HG03354 (cell line): ENCODE measurements around the gene DTNA.

ENCODE experiments used
- ATAC-seq: cut with Tn5 transposase; IDR thresholded peaks from one replicate; pipeline ENCODE4 v1.9.1; 2021; ENCODE audit warnings: mild to moderate bottlenecking; ENCODE audit not compliant: unreplicated experiment, poor library complexity, severe bottlenecking

The DTNA gene

DNA sequence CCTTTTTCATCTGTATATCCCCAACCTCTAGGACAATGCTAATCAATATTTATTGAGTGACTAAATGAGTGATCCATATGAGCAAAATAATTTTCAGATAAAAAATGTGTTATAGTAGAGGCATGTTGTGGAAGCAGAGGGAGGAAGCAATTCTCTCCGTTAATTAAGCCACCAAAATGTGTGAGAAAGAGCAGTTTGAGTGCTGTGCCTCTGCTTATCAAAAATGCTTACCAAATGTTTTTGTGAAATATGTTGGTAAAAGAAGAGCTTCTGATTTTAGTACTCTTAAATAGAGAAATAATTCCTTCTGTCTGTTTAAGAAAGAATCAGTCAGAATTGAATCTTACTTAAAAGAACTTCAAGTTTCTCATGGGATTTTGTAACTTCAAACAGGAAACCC, 90.3 kb downstream of the DTNA start:
- ATAC-seq: no peak

DNA sequence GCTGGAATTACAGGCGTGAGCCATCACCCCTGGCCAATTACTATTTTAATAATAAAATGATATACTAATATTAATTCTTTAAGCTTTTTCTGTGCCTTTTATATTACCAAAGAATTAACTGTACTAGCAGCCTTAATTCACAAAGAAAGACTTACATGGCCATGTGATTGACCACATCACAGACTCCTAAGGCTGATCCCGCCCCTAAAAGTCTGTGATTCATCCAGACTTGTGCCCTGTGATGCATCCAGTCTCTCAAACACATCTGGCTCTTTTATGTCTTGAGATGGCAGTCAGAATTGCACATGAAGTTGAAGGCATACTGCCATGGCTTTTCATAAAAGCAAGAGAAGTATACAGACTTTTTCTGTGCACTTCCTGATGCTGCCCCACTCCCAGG, 91.7 kb downstream of the DTNA start:
- ATAC-seq: no peak

GRCh38 chr18:34802959-34803358, 92.9 kb downstream of the DTNA start:
- ATAC-seq: no peak

DNA sequence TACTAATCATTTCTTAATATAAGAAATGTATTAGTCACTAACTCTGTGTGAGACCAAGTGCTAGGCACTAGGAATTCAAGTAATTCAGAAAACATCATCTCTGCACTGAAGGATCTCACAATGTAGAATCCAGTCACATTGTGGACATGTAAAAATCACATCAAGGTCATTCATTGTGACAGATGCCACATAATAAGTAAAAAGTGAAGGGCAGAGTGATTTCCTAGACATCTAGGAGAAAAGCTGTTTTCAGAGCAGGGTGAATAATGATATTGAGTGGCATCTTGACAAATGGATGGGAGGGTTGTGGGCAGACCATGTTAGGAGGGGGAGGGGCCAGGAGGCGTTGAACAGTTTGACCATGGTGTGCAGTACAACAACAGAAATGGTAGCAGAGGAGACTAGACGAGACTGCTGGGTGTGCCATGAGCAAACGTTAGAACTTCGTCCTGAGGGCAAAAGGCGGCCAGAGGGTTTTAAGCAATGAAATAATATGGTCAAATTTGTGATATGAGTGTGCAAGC, 93.8 kb downstream of the DTNA start:
- no peak for ATAC-seq

- ATAC-seq: no peak
Observed at GRCh38 chr18:34805103-34805877, 95.2 kb downstream of the DTNA start.

- ATAC-seq: no peak
Observed at GRCh38 chr18:34805878-34806351, 95.8 kb downstream of the DTNA start.

DNA sequence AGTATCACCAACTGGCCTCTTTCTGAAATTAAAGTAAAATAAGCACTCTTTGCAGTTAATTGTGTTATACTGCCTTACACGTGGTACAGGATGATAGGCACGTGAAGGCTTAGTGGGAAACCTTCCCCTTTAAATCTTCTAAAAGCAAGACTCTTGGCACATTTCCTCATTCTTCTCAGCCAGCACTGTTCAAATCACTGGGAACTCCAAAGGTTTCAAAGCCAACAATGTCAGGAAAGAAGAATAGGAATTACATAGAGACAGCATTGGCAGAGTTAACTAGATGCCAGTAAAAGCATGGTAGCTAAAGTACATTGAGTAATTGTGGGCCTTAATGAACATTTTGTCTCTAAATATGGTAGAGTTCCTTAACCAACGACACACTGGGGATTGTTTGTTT, 96.4 kb downstream of the DTNA start:
- no peak for ATAC-seq

- no peak for ATAC-seq
Observed at GRCh38 chr18:34807106-34807796, 97.2 kb downstream of the DTNA start.

GRCh38 chr18:34808389-34808788, 98.3 kb downstream of the DTNA start:
- ATAC-seq: no peak

DNA sequence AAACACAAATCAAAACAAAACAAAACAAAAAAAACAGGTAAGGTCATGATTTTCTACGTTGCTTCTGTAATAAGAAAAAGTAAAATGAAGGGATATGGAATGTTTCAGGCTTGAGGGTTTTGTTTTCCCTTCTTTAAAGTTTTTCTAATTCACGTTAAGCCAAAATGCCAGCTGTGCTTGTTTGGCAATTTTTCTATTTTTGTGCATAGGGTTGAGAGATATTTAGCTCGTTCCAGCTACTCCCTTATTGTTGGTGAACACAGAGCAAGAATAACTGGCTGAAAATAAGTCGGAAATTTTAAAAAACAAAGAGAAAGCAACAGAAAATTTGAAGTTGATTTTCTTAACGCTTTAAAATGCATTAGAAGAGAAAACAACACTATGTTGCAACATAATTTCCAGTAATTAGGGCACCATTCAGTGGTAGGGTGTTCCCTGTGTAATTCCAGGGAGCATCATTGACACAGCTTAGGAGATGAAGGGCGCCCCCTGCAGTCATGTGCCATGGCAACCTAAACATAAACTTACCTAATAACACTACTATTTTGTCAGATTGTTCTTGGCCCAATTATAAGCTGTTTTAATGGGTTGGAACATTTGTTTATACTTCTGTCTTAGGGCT, 99.5 kb downstream of the DTNA start:
- no peak for ATAC-seq

DNA sequence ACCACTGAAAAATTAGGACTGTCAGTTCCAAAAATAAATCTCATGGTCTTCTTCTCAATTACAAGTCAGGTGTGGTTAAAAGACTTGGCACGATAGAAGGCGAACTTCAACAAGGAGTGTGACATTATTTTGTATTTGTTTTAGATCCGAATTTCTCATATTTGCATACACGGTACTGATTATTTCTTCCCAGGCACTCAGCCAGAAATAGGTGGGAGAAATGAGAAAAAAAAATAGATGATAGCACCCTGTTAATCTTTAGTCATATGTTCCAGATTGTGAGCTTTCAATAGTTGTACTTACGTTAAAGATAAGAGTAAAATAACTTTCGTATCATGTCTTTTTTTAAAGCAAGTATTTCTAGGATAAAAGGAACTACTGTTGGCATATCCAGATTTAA, 106.1 kb downstream of the DTNA start:
- ATAC-seq: no peak

GRCh38 chr18:34817636-34818035, 107.5 kb downstream of the DTNA start:
- no peak for ATAC-seq

GRCh38 chr18:34818064-34818463, 108.0 kb downstream of the DTNA start:
- no peak for ATAC-seq

DNA sequence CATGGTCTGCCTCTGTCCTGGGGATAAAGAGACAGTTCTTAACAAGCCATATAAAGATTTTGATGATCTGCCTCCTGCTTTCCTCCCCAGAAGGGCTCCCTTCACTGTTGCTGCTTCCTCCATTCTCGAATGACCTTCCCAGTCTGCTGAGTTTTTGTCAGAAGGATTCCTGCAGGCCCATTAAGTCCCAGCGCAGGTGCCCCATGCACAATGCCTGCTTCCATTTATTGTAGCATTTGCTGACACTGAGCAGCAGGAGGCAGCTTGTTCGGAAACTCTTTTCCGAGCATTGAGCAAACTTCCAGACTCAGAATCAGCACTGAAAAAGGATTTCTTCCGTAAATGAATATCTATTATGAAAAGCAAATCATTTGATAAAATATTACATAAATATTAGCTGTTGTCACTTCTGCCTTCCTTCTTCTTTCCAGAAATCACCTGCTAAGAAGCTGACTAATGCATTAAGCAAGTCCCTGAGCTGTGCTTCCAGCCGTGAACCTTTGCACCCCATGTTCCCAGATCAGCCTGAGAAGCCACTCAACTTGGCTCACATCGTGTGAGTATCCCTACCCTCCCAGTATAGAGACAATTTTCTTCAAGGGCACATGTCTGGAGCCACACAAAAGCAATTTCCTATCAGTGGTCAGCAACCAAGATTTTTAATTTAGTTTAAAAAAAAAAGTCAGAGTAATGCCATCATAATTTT, 110.4 kb downstream of the DTNA start:
- no peak for ATAC-seq

DNA sequence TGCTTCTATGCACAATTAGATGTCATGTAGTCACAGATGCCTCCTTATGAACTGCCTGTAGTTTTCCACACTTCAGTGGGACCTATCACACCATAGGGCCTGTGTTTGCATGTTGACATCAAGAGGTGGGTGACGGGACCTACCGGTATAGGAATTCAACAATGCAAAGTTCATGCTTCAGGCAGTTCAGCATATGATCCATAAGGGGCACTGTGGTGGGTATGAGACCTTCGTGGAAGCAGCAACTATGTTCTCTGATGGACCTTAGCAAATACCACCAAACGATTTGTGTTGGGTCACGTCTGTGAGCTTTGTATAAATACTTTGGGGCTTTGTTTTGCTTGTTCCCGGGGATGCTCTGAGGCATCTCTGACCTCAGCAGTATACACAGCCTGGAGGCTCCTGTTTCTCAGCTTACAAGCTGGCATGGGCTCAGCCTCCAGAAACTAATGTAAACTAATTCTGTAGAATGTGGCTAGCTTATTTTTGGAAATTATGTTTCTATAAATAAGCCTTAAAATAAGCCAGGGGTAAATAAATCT, 111.6 kb downstream of the DTNA start:
- no peak for ATAC-seq

DNA sequence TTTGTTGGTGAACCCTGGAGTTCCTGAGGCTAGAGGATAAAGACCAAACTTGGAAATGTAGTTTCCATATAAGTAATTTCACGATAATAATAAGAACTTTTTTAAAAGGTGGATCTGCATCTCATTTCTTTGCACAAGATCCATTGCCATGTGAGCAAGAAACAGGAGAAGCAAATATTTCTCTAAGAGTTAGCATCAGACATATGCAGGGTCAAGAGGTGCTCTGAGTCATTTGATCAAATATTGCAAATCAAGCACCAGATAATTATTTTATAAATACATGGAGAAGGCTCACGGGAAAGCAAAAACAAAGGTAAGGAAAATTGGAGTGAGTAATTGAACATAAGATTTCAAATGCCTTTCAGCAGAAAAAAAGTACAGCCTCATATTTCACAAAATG, 118.0 kb downstream of the DTNA start:
- no peak for ATAC-seq

GRCh38 chr18:34834897-34835296, 124.8 kb downstream of the DTNA start:
- ATAC-seq: no peak

- no peak for ATAC-seq
Observed at GRCh38 chr18:34835466-34835865, 125.4 kb downstream of the DTNA start.

DNA sequence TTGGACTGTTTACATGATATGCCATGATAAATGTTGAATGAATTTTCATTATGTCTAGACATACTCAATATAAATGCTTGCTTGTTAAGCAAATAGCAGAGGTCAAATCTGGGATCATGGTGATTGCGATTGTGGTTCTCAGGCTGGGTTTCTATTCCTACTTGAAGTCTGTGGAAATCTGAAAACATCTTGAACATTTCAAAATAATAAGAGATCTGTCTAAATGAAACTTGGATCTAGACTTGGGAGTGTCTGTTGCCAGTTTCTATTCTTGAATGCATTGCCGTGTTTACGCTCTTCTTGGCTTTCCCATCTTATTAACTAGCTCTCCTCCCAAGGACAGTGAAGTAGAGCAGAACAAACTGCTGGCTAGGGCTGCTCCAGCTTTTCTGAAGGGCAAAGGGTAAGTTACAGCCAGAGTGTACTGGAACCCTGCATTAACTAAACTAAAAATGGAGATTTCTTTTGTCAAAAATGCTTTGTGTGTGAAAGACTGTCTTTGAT, 127.7 kb downstream of the DTNA start:
- no peak for ATAC-seq

DNA sequence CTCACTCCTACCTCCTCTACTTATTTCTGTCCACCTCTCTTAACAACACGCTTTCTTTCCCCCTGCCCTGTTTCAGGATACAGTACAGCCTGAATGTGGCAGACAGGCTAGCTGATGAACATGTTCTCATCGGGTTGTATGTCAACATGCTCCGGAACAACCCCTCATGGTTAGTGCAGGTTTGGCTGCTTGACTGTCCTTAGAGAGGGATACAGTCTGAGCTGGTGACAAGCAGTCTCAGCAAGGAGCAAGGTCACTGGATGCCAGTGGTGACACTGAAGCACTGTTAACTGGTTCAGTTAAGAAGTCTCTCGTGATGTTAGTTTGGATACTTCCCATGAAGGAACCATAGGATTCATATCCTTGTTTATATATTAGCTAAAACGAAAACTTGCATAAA, 128.6 kb downstream of the DTNA start:
- no peak for ATAC-seq
